ENCODE data around the gene PLA2G5. TPM values are rescaled to one million over a fixed set of nuclear protein-coding genes. Genes with fewer than 3 reads are reported as not detected.

Gene PLA2G5
- total and polyA plus RNA-seq, 5 experiments from 2014 or later: not detected

DNA sequence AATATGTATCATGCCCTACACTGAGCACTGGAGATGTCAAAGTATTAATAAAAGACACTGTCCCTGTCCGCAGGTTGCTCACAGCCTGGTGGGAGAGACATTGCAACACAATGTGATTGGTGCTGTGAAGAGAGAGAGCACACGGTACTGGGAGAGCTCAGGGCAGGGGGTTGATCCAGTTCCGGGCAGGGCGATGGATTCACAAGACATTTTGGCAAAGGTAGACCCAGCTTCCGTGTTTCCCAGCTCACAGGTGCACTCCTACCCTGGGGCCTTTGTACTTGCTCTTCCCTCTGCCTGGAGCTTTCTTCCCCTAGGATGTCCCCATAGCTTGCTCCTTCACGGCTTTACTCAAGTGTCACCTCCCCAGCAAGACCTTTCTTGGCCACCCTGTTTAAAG lies 1.4 kb downstream of the PLA2G5 start:
- ATAC-seq (no peak), DNase-seq (no peak)
- POLR2A ChIA-PET: no interaction called here
- H3K4me1 Mint-ChIP-seq: peaks cover 0 to 17% (median 0%) of the 10 kb centered on the region in 4 donors
- peaks cover 0 to 4% (median 1%) of the 10 kb centered on the region in 5 donors for H3K27me3 Mint-ChIP-seq
- no peaks in the 10 kb centered on the region for H3K9me3 Mint-ChIP-seq
- H3K4me3 Mint-ChIP-seq: no peak overlapping the region
- H3K36me3 Mint-ChIP-seq: no peaks in the 10 kb centered on the region
- no peak overlapping the region for H3K27ac Mint-ChIP-seq

DNA sequence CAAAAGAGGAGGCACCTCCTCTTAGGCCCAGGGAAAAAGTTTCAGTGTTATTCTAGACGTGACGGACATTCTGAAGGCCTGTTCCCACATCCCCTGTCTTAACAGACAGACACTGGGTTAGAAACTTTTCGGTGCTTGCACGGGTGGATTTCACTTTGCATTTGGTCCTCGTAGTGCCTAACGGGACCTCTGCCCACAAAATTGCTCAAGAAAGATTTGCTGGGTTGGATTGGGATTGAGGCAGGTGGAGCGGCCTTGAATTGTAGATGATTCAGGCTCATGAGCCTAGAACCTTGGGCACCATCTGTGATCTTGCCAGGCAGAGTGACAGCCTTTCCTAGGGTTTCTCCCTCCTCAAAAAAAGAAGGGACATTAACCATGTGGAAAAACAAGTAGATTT lies 2.8 kb downstream of the PLA2G5 start:
- Mint-ChIP-seq H3K4me1 (peaks cover 0 to 23% (median 1%) of the 10 kb centered on the region in 4 donors), H3K4me3 (no peak overlapping the region), H3K27me3 (peaks cover 5 to 9% (median 7%) of the 10 kb centered on the region in 5 donors), H3K36me3 (no peaks in the 10 kb centered on the region), H3K27ac (no peak overlapping the region), H3K9me3 (no peaks in the 10 kb centered on the region)
- DNase-seq: no peak
- no peak for ATAC-seq
- POLR2A ChIA-PET: no interaction called here

DNA sequence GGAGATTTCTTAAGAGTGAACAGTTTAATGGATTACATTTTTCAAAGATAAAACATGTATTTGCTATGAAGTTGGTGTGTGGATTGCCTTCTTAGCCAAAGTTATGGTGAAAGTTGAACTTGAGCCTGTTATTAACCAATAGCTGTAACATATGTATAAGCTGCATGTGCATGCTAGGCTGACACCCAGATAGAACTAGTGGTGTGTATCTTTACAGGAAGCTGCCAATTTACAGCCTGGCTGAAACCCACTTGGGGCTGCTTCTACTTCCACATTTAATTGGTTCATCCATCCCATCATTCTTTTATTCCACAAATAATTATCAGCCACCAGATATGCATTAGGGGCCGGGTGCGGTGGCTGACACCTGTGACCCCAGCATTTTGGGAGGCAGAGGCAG lies 3.3 kb downstream of the PLA2G5 start:
- no peaks in the 10 kb centered on the region for H3K36me3 Mint-ChIP-seq
- peaks cover 10 to 14% (median 12%) of the 10 kb centered on the region in 5 donors for H3K27me3 Mint-ChIP-seq
- ATAC-seq: no peak
- H3K9me3 Mint-ChIP-seq: no peaks in the 10 kb centered on the region
- no peak overlapping the region for H3K4me3 Mint-ChIP-seq
- no peak for DNase-seq
- H3K4me1 Mint-ChIP-seq: peaks cover 3 to 28% (median 6%) of the 10 kb centered on the region in 4 donors
- H3K27ac Mint-ChIP-seq: no peak overlapping the region
- POLR2A ChIA-PET: no interaction called here

DNA sequence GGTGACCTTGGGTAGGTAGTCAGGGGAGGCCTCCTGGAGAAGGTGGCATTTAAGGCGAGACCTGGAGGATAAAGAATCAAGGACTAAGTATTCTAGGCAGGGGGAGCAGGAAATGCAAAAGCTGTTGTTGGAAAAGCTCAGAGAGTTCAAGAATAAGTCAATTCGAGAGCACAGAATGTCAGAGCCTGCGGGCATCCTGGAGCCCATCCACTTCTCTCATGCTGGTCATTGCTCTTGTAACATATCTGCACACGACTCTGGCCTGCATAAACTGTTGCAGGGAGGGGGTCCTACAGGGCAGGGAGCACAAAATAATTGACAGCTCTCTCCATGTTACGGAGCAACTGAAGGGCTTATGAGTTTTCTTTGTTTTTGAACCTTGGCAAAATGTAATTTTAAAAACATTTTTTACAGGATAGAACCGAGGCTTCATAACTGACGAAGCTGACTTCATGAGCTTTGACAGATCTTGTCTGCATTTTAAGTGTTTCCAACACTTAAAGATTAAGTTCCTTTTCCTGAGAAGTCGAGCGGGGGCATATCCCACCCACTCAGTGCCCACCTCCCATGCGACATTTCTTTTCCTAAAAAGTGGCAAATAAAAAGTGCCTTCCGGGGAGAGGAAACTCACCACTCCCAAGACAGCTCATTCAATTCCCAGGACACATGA lies 4.2 kb downstream of the PLA2G5 start:
- Mint-ChIP-seq H3K4me3 (no peak overlapping the region), H3K27ac (no peak overlapping the region), H3K27me3 (peaks cover 14 to 21% (median 18%) of the 10 kb centered on the region in 5 donors), H3K9me3 (no peaks in the 10 kb centered on the region), H3K4me1 (peaks cover 6 to 34% (median 10%) of the 10 kb centered on the region in 4 donors), H3K36me3 (no peaks in the 10 kb centered on the region)
- POLR2A ChIA-PET: no interaction called here
- ATAC-seq (no peak), DNase-seq (no peak)

GRCh38 chr1:20074725-20075171 lies 4.8 kb downstream of the PLA2G5 start:
- no peaks in the 10 kb centered on the region for H3K36me3 Mint-ChIP-seq
- ATAC-seq (no peak), DNase-seq (no peak)
- POLR2A ChIA-PET: no interaction called here
- H3K27me3 Mint-ChIP-seq: peaks cover 16 to 24% (median 23%) of the 10 kb centered on the region in 5 donors
- no peak overlapping the region for H3K27ac Mint-ChIP-seq
- H3K9me3 Mint-ChIP-seq: no peaks in the 10 kb centered on the region
- no peak overlapping the region for H3K4me3 Mint-ChIP-seq
- peaks cover 6 to 38% (median 10%) of the 10 kb centered on the region in 4 donors for H3K4me1 Mint-ChIP-seq

DNA sequence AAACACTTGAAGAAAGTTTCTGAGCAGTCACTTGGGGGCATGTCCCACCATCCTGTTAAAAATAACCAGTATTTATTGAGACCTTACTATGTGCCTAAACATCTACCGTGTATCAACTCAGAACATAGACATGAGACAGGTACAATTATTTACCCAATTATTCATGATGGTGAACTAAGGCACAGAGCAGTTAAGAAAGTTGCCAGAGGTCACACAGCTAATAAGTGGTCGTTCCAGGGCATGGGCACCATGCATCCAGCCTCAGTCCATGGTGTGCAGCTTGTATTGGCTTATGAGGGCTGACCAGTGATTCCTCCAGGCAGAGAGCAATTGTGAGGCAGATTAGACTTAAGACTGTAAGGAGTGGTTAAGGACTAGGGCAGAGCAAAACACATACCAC lies 5.4 kb downstream of the PLA2G5 start:
- Mint-ChIP-seq H3K4me1 (peaks cover 6 to 41% (median 11%) of the 10 kb centered on the region in 4 donors), H3K9me3 (no peaks in the 10 kb centered on the region), H3K27me3 (peaks cover 16 to 27% (median 25%) of the 10 kb centered on the region in 5 donors), H3K4me3 (no peak overlapping the region), H3K36me3 (no peaks in the 10 kb centered on the region), H3K27ac (no peak overlapping the region)
- ATAC-seq: no peak
- DNase-seq: no peak
- POLR2A ChIA-PET: no interaction called here

GRCh38 chr1:20076223-20076622 lies 6.2 kb downstream of the PLA2G5 start:
- Mint-ChIP-seq H3K36me3 (no peaks in the 10 kb centered on the region), H3K9me3 (no peaks in the 10 kb centered on the region), H3K4me3 (no peak overlapping the region), H3K27ac (no peak overlapping the region), H3K4me1 (peaks cover 12 to 50% (median 17%) of the 10 kb centered on the region in 4 donors), H3K27me3 (peaks cover 17 to 35% (median 28%) of the 10 kb centered on the region in 5 donors)
- POLR2A ChIA-PET: interaction anchor here (0.6 kb wide), 1 partner anchor 18 kb away, joined by 3 read pairs; no protein-coding TSS in a partner anchor
- ATAC-seq: no peak
- DNase-seq: no peak

- H3K4me1 Mint-ChIP-seq: peaks cover 13 to 54% (median 20%) of the 10 kb centered on the region in 4 donors
- no peak overlapping the region for H3K4me3 Mint-ChIP-seq
- ATAC-seq: no peak
- H3K27ac Mint-ChIP-seq: no peak overlapping the region
- peaks cover 17 to 41% (median 32%) of the 10 kb centered on the region in 5 donors for H3K27me3 Mint-ChIP-seq
- no peak for DNase-seq
- POLR2A ChIA-PET: no interaction called here
- no peaks in the 10 kb centered on the region for H3K9me3 Mint-ChIP-seq
- no peaks in the 10 kb centered on the region for H3K36me3 Mint-ChIP-seq
These were observed 6.9 kb downstream of the PLA2G5 start for GRCh38 chr1:20076710-20077461.

DNA sequence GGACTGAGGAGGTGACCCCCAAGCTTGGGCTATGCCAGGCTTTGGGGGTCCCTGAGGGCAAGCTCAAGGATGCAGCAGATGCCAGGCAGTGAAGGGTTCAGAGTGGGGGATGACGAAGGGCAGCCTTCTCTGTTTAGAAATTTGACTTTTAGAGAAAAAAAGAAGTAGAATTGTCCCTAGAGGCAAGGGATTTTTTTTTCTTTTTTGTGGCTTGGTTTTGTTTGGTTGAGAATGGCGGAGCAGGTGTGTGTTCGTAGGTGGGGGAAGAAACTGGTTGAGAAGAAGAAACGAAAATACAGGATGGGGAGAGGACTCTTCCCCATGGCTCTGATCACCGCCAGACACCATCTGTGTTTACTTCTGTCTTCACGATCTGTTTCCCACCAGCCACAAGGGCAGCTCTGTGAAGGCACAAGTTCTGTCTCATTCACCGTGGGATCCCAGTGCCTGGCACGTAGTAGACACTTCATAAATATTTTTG lies 8.2 kb downstream of the PLA2G5 start:
- Mint-ChIP-seq H3K4me3 (no peak overlapping the region), H3K36me3 (no peaks in the 10 kb centered on the region), H3K27ac (peak overlapping the region in 3 of 10 donors; percentile 17 to 56 (median 54))

DNA sequence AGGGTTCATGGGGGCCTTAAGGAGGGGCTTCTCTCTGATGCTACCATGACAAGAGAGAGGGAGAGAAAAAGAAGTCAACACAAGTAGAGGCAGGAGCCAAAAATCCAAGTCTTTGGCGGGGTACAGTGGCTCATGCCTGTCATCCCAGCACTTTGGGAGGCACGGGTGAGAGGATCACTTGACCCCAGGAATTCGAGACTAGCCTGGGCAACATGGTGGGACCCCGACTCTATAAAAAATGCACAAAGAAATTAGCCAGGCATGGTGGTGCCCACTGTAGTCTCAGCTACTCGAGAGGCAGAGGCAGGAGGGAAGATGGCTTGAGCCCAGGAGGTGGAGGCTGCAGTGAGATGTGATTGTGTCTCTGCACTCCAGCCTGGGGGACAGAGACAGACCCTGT lies 8.7 kb downstream of the PLA2G5 start:
- DNase-seq: no peak
- Mint-ChIP-seq H3K36me3 (no peaks in the 10 kb centered on the region), H3K4me1 (peaks cover 15 to 48% (median 20%) of the 10 kb centered on the region in 4 donors), H3K27me3 (peaks cover 17 to 52% (median 35%) of the 10 kb centered on the region in 5 donors), H3K9me3 (peaks cover 0 to 1% (median 0%) of the 10 kb centered on the region in 9 donors), H3K4me3 (no peak overlapping the region), H3K27ac (peak overlapping the region in 2 of 10 donors; percentile 54 to 56)
- no peak for ATAC-seq
- POLR2A ChIA-PET: interaction anchor here (0.7 kb wide), 1 partner anchor 73 kb away, joined by 5 read pairs; no protein-coding TSS in a partner anchor

More for the DNA sequence above, 8.2 kb downstream of the PLA2G5 start:
- POLR2A ChIA-PET: no interaction called here
- H3K27me3 Mint-ChIP-seq: peaks cover 17 to 51% (median 35%) of the 10 kb centered on the region in 5 donors
- H3K9me3 Mint-ChIP-seq: peaks cover 0 to 1% (median 0%) of the 10 kb centered on the region in 9 donors
- DNase-seq (no peak), ATAC-seq (no peak)
- peaks cover 15 to 51% (median 20%) of the 10 kb centered on the region in 4 donors for H3K4me1 Mint-ChIP-seq

DNA sequence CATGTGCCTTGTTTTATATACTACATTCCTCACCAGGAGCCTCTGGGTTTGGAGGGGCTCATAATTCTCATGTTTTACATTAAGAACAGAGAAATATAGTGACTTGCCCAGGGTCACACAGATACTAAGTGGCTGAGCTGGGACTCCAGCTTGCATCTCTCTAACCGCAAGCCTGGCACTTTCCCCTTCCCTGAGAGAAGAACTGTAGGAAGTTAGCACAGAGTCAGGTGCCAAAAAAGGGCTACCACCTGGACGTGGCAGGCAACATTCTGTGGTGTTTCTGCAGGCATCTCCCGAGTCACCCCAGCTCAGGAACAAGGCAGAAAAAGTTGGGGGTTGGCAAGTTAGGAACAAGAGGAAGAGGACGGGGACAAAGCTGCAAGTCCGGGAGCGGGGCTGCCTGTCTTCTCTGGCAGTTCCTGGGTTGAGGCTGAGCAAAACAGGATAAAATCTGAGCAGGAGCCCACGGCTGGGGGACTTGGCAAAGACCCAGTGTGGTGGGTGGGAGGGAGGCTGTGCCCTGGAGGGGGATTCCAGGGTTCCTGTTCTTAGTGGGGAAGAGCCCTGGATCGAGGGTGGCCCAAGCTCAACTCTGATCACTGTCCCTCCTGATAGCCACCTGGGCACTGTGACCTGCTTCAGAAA lies 9.8 kb downstream of the PLA2G5 start:
- POLR2A ChIA-PET: interaction anchor here (0.7 kb wide), 1 partner anchor 72 kb away, joined by 5 read pairs; no protein-coding TSS in a partner anchor
- DNase-seq (no peak), ATAC-seq (no peak)
- H3K27ac Mint-ChIP-seq: no peak overlapping the region
- H3K36me3 Mint-ChIP-seq: no peaks in the 10 kb centered on the region
- no peak overlapping the region for H3K4me3 Mint-ChIP-seq
- peaks cover 0 to 1% (median 0%) of the 10 kb centered on the region in 9 donors for H3K9me3 Mint-ChIP-seq
- peaks cover 17 to 55% (median 35%) of the 10 kb centered on the region in 5 donors for H3K27me3 Mint-ChIP-seq
- peaks cover 15 to 44% (median 20%) of the 10 kb centered on the region in 4 donors for H3K4me1 Mint-ChIP-seq
